ENCODE data around the gene ID4. TPM values are rescaled to one million over a fixed set of nuclear protein-coding genes. Genes with fewer than 3 reads are reported as not detected.

The ID4 gene
- total and polyA plus RNA-seq, 2 donors (not counting 3 experiments of a cell fraction or from before 2014, with no cell fraction given) = not detected

GRCh38 chr6:19880066-19880465, 42.9 kb downstream of the ID4 start:
- Histone ChIP-seq H2AFZ (ENCODE audit: low read depth, low read length) (no peak overlapping the region), H3K4me3 (replicated peaks in 1 of 3; ENCODE audit: insufficient read depth in 1 of 3, low read depth in 1 of 3, low read length in 3 of 3) (no peak overlapping the region), H3K9me3 (replicated peaks; ENCODE audit: control insufficient read depth, insufficient read depth, low read length) (no peaks in the 10 kb centered on the region), H3K27ac (ENCODE audit: insufficient read depth, low read depth, low read length) (no peak overlapping the region), H3K9me1 (replicated peaks; ENCODE audit: control insufficient read depth, extremely low read depth, insufficient read depth, low read length) (no peaks in the 10 kb centered on the region), H4K20me1 (replicated peaks; ENCODE audit: control insufficient read depth, extremely low read depth, insufficient read depth, low read length) (no peaks in the 10 kb centered on the region), H3K9ac (replicated peaks; ENCODE audit: extremely low read depth, insufficient read depth, low read length) (no peak overlapping the region), H3K4me1 (ENCODE audit: control insufficient read depth, extremely low read depth, insufficient read depth, low read length) (no peaks in the 10 kb centered on the region), H3K27me3 (ENCODE audit: control insufficient read depth in 2 of 2, insufficient read depth in 2 of 2, low read length in 2 of 2) (no peaks in the 10 kb centered on the region), H3K4me2 (ENCODE audit: insufficient read depth, low read length) (no peak overlapping the region), H3K79me2 (ENCODE audit: control insufficient read depth, insufficient read depth, low read length) (no peaks in the 10 kb centered on the region), H3K36me3 (ENCODE audit: control insufficient read depth in 2 of 2, extremely low read depth in 1 of 2, insufficient read depth in 2 of 2, low read length in 2 of 2) (no peaks in the 10 kb centered on the region)
- no TSS peak for BruUV-seq (replicated peaks)
- dilution Hi-C loops (cut with MboI; ENCODE audit: extremely low pct_ligation_motif_present, low sequenced_read_pairs) (no loop called here), intact Hi-C loops (cut with micrococcal nuclease) (no loop called here)
- TF ChIP-seq EZH2 (IDR thresholded peaks at IDR 0.05; ENCODE audit: borderline replicate concordance, low read depth, low read length, severe bottlenecking) = no peak
- no peak for TF ChIP-seq FOS (IDR thresholded peaks at IDR 0.05; ENCODE audit: borderline replicate concordance, insufficient read depth, low read length)
- TF ChIP-seq POLR2AphosphoS5 (IDR thresholded peaks at IDR 0.05; ENCODE audit: insufficient read depth, low read depth, low read length) = no peak
- TF ChIP-seq, protein P1, sequence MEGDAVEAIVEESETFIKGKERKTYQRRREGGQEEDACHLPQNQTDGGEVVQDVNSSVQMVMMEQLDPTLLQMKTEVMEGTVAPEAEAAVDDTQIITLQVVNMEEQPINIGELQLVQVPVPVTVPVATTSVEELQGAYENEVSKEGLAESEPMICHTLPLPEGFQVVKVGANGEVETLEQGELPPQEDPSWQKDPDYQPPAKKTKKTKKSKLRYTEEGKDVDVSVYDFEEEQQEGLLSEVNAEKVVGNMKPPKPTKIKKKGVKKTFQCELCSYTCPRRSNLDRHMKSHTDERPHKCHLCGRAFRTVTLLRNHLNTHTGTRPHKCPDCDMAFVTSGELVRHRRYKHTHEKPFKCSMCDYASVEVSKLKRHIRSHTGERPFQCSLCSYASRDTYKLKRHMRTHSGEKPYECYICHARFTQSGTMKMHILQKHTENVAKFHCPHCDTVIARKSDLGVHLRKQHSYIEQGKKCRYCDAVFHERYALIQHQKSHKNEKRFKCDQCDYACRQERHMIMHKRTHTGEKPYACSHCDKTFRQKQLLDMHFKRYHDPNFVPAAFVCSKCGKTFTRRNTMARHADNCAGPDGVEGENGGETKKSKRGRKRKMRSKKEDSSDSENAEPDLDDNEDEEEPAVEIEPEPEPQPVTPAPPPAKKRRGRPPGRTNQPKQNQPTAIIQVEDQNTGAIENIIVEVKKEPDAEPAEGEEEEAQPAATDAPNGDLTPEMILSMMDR (IDR thresholded peaks at IDR 0.05; ENCODE audit: extremely low read depth in 1 of 2, insufficient read depth in 1 of 2, low read depth in 1 of 2, low read length in 2 of 2) = no peak
- no peak for TF ChIP-seq JUN (IDR thresholded peaks at IDR 0.05; ENCODE audit: borderline replicate concordance, insufficient read depth, insufficient read length, low read depth)
- TF ChIP-seq MYC (IDR thresholded peaks at IDR 0.05; ENCODE audit: low read depth, low read length) = no peak
- TF ChIP-seq GATA2 (IDR thresholded peaks at IDR 0.05; ENCODE audit: insufficient read depth, insufficient read length, low read depth, low read length) = no peak
- TF ChIP-seq, protein P2, sequence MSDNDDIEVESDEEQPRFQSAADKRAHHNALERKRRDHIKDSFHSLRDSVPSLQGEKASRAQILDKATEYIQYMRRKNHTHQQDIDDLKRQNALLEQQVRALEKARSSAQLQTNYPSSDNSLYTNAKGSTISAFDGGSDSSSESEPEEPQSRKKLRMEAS (IDR thresholded peaks at IDR 0.05; ENCODE audit: insufficient read depth, insufficient read length) = no peak
- TF ChIP-seq POLR2A (IDR thresholded peaks at IDR 0.05; ENCODE audit: low read depth, low read length) = no peak
- FAIRE-seq (no peak), DNase-seq (ENCODE audit: low read depth, low spot score) (no peak)
- POLR2A ChIA-PET = no interaction called here
- CTCF ChIA-PET = no interaction called here

Data from endothelial cell of umbilical vein (primary cell).